Left renal pelvis (tissue), 4 donors: ENCODE data around the gene TFF1. TPM values are rescaled to one million over a fixed set of nuclear protein-coding genes. Genes with fewer than 3 reads are reported as not detected.
"Not testable (repeated sequence)": the region's sequence is repeated elsewhere in the genome, so short reads cannot be mapped to it uniquely, and the experiment has no call there.

Source experiments
- DNase-seq, 4 donors: peaks; one replicate each; pipeline ENCODE4 v3.0.0-alpha.2; 2013; ENCODE audit warnings: low read depth in 4 of 4, low spot score in 3 of 4
- polyA plus RNA-seq, 4 donors: library from polyadenylated mRNA; unstranded; fragments of 120-200 nt; gene quantifications; one replicate each; pipeline ENCODE4 v1.2.1, GENCODE V29; 2013; ENCODE audit not compliant: insufficient read length in 4 of 4

TFF1 gene
- polyA plus RNA-seq, result under 1 TPM in 1 of 4 donors, not detected in 3; 0.78 TPM

DNA sequence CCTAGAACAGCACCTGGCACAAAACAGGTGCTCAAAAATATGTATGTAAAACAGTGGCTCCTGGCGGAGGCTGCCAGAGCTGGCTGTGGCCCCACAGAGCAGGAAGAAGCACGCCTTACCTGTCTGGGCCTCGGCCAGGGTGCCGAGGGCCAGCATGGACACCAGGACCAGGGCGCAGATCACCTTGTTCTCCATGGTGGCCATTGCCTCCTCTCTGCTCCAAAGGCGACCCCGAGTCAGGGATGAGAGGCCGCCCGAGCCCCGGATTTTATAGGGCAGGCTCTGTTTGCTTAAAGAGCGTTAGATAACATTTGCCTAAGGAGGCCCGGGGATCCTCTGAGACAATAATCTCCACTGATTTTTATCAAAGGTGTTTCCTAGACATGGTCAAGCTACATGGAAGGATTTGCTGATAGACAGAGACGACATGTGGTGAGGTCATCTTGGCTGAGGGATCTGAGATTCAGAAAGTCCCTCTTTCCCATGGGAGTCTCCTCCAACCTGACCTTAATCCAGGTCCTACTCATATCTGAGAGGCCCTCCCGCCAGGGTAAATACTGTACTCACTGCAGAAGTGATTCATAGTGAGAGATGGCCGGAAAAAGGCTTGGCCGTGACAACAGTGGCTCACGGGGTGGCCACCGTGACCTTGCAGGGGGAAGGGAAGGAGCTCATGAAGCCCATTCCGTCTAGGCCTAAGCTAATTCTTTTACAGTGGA, at the start of gene TFF1:
Gene TFF1 (minus strand): TSS at position 244 of the 719 bp plus-strand sequence. CDS start 40 bp downstream, at position 204.
- no peak for DNase-seq

DNA sequence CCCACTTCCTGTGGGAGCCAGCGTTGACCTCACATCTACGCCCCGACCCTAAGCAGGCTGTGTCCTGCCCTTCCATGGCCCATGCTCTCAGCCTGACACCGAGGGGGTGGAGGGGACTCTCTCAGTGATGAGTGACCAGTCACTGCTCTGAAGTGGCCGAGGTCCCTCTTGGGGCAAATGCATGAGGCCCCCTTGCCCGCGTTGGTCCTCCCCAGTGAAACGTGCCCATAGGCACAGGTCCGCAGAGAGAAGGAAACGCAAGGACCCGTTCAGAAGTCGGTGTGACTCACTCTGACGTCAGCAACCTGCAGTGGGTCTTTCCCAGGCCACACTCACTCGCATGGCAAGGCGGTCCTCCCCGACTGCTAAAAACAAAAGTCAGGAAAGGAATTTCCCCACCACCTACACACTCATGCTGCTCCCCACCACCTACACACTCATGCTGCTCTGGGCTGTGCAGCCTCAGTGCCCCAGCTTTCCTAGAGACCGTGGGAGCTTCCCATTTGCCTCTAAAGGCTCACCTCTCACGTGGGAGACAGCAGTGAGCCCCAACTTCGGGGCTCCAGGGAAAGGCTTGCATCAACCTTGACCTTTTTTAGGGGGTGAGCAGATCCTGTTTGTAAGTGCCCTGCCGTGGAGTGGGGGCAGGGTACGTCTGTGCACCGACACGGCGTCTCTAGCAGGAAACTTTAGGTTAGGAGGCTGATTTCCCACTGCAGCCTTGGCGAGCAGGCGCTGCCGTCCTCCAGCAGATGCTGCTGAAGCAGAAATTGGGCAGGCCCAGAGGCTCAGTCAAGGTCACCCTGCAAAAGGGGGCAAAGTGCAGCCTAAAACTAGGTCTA, 48.8 kb upstream of the TFF1 start:
- DNase-seq, result no peak

DNA sequence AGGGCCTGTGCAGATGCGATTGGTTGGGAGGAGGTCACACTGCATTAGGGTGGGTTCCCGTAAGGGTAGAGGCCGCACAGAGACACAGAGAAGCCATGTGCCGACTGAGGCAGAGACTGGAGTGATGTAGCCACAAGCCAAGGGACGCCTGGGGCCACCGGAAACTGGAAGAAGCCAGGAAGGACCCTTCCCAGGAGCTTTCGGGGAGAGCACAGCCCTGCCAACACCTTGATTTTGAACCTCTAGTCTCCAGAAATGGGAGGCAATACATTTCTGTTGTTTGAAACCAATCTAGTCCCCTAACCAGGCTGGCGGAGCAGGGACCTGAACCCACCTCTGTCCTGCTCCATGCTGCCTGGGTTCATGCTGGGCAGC, 48.2 kb upstream of the TFF1 start:
- no peak for DNase-seq

DNA sequence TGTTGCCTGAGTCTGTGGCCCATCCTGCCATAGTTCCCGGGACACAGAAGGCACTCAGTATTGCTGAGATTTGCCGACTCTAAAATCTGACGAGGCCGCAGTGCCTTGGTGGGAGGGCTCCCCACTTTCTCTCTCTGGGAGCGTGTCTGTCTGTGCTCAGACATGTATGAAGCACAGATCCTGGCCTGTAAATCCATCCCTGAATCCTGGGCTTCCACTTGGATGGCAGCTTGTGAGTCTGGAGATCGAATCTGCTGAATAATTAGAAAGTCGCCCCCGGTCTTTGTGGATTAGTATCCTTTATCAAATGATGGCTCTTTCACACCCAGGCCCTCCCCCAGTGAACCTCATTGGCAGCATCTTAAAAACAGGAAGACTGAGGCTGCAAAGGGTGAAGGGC, 47.7 kb upstream of the TFF1 start:
- no peak for DNase-seq

DNA sequence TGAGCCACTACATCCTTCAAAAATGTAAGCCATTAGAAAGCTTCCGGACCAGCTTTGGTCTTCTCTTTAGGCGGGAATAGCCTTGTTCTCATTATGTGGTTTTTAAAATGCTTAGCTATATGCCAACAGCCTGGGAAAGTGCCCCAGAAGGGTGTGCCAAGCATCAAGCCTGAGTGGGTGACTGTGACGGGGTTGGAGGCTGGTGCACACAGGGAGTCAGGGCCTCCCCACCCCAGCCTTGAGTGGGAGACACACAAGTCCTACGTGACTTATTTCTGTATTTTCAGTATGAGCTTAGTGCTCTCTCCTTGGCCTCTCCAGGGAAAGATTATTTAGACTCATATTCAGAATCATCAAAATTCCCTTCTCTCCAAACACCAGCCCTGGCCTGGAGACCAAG, 47.2 kb upstream of the TFF1 start:
- no peak for DNase-seq

DNA sequence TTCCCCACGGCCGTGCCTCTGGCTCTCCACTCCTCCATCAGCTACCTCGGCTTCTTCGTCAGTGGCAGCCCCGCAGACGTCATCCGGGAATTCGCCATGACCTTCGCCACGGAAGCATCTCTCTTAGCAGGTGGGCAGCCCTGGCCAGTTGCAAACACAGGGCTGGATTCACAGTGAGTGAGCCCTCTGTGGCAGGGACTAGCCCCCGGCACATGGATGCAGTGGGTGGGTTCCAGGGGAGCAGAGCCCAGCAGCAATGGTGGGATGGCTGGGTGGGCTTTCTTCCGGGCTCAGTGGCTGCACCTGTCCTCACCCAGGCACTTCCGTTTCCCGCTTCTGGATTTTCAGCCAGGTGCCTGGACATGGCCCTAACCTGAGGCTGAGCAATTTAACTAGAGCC, 46.8 kb upstream of the TFF1 start:
- DNase-seq, result no peak

DNA sequence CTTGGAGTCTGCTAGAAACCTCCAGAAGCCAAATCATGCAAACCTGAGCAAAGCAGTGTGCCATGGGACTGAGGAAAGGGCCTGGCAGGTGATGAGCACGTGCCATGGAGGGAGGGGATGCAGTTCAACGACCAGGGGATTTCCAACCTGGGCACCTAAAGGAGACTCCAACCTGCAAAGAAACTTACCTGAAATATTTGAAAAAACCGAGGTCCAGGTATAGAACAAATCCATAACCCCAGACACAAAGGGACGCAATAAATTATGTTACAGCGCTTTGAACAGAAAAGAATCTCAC, 46.2 kb upstream of the TFF1 start:
- DNase-seq, result no peak

DNA sequence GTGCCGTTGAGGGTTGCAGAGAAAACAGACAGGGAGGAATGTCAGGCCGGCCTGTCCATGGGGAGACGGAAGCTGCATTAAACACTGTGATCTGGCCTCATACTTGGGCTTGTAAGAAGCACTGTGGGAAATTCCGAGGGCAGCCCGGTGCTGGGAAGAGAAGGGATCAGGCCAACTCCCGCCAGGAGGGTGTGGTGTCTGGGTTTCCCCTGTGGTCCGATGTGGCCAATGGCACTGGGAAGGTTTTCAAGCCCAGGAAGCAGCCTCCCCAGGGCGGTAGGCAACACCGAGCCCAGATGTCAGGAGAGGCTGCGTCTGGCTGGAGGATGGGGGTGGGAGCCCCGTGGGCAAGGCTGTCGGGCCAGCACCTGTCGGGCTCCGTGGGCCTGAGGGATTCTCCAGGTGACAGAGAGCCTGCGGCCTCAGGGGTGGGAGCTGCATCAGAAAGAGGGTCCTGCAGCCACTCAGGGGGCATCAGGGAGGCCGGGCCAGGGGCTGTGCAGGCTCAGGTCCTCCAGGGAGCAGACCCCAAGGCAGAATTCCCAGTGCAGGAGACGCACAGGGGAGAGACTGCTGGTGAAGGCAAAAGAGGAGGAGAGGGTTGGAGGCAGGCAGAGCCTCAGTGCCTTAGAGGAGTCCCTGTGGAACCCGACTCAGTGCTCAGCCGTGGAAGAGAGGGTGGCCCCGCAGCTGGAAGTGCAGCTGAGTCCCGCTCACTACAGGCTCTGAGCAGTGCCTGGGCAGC, 45.7 kb upstream of the TFF1 start:
- no peak for DNase-seq

DNA sequence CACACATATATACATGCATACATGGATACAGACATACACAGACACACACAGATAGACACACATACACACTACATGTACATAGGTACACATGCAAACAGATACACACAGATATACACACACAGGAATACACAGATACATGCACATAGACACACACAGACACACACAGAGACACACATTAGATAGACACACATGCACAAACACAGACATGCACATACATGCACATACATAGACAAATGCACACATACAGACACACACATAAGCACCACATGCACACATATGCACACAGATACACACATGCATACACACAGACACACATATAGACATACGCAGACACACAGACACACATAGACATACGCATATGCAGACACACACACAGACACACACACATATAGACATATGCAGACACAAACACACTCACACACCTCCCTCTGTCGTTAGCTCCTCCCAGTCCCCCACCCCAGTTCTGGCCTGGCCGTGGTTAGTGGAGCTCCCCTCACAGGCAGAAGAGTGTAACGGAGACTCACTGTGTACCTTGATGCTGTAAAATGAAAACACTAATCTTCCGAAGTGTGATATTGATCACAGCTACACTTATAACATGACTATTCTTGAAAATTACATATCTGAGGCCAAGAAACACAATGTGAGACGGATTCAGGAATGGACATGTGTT, 45.0 kb upstream of the TFF1 start:
- no peak for DNase-seq

DNA sequence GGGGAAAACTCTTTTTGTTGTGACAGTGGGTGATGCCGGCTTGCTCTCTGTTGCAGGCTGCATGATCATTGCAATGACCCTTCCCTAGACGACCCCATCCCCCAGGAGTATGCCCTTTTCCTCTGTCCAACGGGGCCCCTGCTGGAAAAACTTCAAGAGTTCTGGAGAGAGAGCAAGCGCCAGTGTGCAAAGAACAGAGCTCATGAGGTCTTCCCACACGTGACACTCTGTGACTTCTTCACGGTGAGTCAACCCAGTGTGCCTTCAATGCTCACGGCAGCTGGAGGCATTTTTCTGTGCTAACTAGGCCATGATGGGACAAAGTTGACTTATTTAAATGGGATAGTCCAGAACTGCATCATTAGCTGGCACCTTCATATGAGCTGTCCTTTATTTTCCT, 43.0 kb upstream of the TFF1 start:
- no peak for DNase-seq

DNA sequence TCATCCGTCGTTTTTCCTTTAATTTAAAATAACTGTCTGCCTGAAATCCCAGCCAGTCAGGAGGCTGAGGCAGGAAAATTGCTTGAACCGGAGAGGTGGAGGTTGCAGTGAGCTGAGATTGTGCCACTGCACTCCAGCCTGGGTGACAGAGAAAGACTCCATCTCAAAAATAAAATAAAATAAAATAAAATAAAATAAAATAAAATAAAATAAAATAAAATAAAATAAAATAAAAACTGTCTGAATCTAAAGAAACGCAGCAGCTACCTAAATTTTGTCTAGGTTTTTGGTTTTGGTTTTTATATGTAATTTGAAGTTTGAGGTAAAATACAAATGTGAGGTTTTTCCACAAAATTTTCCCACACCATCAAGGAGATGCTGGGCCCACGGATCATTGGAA, 42.4 kb upstream of the TFF1 start:
- DNase-seq, result not testable (repeated sequence)

DNA sequence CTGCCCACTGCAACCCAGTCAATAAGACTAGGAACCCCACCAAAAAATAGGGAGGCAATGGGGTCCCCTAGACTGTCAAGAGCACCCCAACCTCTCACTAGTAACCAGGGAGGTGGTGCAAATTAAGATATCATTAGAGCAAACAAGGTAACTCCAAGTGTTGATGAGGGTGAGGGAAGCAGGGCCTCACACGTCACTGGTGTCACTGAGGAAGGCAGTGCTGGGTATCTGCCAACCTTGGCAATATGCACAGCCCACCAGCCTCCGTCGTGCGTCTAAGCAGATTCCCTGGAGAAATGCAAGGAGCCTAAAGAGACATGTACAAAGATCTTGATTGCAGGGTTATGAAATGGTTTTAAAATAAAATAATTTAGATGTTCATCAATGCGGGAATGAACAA, 41.1 kb upstream of the TFF1 start:
- no peak for DNase-seq

DNA sequence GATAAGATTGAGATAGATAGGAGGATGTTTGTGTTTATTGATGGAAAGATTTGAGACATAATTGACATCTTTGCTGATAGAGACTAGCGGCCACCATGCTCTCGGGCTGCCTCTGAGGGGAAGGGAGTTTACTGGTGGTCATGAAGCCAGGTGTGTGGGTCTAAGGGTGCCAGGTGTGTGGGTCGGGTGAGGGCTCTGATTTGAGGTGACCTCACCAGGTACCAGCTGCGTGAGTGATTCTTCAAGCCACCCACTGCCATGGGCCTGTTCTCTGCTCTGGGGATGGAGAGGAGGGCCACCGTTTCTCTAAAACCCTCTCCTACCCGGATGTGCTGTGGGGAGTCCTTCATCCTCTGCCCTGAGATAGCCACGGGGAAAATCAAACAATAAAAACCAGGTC, 40.5 kb upstream of the TFF1 start:
- DNase-seq, result no peak

DNA sequence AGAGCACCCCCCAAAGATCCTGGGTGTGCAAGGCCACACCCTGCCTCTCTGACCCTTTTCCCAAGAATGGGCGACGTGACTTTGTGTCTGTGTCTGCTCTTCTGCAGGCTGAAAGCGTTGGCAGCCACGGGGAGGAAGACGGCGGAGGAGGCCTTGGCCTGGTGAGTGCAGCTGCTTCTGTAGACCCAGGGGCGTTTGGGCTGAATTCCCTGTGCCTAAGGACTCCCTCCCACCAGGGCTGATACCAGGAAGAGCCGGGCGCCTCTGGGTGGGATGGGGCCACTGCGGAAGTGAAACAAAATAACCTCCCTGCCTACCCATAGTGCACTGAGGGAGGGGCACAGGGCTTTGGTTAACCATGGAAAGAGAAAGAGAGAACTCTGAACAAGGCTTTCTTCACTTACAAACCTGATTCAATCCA, 39.9 kb upstream of the TFF1 start:
- no peak for DNase-seq

DNA sequence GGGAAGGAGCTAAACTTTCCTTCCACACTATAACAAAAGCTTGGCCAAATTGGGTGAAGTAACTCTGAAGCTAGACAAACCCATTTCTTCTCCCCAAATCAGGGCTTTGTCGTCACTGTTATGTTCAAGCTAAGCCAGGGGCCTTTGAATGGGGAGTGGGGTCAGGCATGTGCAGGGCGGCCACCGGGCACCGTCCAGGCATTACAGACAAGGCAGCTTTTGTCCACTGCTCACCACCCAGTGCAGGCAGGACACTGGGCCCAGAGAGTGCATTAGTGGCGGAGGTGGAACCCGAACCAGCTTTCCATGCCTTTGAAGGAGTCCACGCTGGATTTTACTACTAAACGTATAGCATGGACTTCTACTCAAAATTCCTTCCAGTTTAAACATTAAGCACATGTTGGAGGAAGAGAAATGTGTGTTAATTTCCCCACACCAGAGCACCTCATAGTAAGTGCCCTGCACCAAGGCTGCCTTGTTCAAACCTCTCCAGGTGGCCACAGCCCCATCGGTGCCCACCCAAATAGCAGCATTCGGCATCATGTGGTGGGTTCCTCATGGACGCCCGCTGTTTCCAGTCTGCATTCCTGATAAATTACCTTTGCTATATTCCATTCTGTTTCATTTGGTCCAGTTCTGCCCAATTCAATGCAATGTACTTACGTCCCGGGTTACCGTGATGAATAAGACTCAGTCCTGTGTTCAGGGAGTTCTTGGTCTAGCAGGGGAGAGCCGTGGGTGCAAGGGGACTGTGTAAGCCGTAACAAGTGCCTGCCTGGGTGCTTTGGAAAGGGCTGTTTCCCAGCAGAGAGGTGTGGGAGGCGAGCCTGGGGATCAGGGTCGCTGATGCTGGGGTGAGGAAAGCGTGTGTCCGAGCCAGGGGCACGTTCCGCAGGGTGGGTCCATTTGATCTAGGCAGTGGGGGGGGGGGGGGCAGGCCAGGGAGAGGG, 39.0 kb upstream of the TFF1 start:
- DNase-seq, result no peak

DNA sequence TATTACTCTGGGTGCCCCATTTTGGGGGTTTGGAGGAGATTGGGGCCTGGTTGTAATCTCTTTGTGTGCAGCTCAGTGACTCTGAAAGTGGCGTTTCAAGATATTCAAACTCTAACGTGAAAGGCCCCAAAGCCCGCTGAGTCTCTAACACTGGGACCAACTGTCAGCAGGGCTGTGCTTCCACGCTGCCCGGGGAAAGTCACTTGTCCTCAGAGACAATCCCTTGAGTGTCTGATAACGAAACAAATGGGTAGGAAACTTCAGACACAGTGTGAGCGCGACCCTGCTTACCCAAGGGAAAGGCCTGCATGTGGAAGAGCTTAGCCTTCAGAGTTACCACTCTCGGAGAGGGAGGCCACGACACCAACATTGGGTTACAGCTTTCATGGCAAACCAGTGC, 38.2 kb upstream of the TFF1 start:
- no peak for DNase-seq

DNA sequence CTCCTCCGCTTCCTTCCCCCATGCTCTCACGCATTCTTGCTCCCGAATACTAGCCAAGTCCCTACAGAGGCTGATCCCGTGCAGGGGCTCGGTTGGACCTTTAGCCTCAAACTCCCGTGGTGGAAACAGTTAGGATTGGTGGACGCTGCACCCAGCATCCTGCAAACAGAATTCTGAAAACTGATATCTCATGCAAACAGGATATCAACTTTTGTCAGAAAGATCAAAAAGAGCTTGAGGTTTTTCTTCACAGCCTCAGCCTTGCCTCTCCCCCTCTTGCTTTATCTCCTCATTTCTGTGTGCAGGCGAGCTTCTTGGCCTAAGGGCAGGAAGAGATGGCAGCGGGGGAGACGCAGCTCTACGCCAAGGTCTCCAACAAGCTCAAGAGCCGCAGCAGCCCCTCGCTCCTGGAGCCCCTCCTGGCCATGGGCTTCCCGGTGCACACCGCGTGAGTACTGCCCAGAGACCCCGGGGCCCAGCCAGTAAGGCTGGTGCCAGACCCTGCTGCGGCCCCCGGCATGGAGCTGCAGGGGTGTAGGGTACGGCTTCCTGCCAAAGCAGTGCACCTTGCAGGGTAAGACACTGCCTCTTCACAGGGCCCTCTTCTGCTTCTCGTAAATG, 37.4 kb upstream of the TFF1 start, which contains the start of gene UBASH3A:
Gene UBASH3A (plus strand): TSS at position 292 of the 621 bp plus-strand sequence. CDS start 44 bp downstream, at position 336.
- no peak for DNase-seq

DNA sequence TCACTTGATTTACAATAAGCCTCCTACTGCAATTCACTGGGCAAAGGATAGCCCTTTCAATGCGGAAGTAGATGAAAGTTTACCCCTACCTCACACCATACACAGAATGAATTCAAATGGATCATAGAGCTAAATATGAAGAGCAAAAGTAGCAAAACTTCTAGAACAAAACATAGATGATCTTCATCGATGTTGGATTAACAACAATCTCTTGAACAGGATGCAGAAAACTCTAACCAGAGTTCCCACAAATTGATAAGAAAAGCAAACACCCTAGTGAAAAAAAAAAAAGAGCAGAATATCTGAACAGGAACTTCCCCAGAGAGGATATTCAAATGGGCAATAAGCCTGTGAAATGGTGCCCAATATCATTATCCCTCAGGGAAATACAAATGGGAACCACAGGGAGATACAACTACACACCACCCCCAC, 35.5 kb upstream of the TFF1 start:
- DNase-seq, result no peak

DNA sequence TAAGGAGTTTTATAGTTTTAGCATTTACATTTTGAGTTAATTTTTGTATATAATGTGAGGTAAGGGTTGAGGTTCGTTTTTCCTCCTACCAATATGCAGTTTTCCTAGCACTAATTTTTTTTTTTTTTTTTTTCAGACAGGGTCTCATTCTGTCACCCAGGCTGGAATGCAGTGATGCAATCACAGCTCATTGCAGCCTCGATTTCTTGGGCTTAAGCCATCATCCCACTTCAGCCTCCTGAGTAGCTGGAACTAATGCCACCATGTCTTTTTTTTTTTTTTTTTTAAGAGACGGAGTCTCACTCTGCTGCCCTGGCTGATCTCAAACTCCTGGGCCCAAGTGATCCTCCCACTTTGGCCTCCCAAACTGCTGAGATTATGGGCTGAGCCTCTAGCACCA, 34.8 kb upstream of the TFF1 start:
- DNase-seq, result no peak
